ENCODE measurements around the gene PPP6R2.
A peak's percentile ranks its signal among the peaks of the same experiment; 100 is the strongest.
"Not testable (repeated sequence)": the region's sequence is repeated elsewhere in the genome, so short reads cannot be mapped to it uniquely, and the experiment has no call there.

The PPP6R2 gene

DNA sequence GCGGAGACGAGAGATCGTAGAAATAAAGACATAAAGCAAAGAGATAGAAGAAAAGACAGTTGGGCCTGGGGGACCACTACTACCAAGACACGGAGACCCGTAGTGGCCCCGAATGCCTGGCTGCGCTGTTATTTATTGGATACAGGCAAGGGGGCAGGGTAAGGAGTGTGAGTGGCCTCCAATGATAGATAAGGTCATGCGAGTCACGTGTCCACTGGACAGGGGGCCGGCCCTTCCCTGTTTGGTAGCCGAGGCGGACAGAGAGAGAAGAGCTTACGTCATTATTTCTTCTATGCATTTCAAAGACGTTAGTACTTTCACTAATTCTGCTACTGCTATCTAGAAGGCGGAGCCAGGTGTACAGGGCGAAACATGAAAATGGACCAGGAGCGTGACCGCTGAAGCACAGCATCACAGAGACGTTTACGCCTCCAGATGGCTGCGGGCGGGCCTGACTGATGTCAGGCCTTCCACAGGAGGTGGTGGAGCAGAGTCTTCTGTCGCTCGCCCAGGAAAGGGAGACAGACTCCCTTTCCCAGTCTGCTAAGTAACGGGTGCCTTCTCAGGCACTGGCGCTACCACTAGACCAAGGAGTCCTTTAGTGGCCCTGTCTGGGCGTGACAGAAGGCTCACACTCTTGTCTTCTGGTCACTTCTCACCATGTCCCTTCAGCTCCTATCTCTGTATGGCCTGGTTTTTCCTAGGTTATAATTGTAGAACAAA, 24.8 kb downstream of the PPP6R2 start:
- Mint-ChIP-seq H3K4me3 (no peak overlapping the region), H3K9me3 (ENCODE audit: low read depth) (no peaks in the 10 kb centered on the region), H3K4me1 (ENCODE audit: low read depth) (peaks cover 24% of the 10 kb centered on the region), H3K36me3 (peaks cover 3% of the 10 kb centered on the region), H3K27ac (no peak overlapping the region), H3K27me3 (no peaks in the 10 kb centered on the region)

DNA sequence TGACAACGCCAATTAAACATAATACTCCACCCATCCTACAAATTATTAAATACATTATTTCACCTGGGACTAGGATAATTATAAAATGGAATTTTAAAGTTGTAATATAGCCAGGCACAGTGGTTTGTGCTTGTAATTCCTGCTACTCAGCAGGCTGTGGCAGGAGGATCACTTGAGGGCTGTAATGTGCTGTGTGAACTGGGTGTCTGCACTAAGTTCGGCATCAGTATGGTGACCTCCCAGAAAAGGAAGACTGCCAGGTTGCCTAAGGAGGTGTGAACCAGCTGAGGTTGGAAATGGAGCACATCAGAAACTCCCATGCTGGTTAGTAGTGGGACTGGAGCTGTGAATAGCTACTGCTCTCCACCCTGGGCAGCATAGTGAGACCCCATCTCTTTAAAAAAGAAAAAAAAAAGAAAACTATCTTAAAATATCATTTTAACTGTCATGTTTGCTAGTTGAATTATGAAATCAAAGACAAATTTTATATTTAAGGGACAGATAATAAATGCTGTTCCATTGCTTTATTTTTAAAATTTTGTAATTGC, 28.0 kb downstream of the PPP6R2 start:
- Mint-ChIP-seq H3K36me3 (peaks cover 5% of the 10 kb centered on the region), H3K4me3 (no peak overlapping the region), H3K4me1 (ENCODE audit: low read depth) (peaks cover 24% of the 10 kb centered on the region), H3K9me3 (ENCODE audit: low read depth) (no peaks in the 10 kb centered on the region), H3K27me3 (no peaks in the 10 kb centered on the region), H3K27ac (no peak overlapping the region)

DNA sequence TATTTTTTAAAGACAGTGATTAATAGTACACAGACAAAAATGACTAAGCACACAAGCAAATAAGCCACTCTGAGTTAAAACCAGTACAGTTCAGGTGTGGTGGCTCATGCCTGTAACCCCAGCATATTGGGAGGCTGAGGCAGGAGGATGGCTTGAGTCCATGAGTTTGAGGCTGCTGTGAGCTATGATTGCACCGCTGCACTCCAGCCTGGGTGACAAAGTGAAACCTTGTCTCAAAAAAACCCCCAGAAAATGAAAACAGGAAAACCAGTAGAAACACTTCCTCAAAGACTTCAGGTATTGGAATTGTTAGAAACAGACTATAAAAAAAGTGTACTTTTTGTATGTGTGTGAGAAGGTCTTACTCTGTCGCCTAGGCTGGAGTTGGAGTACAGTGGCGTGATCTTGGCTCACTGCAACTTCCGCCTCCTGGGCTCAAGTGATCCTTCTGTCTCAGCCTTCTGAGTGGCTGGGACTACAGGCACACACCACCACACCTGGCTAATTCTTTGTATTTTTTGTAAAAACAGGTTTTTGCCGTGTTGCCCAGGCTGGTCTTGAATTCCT, 33.0 kb downstream of the PPP6R2 start:
- no peaks in the 10 kb centered on the region for H3K9me3 Mint-ChIP-seq (ENCODE audit: low read depth)
- H3K36me3 Mint-ChIP-seq: peaks cover 7% of the 10 kb centered on the region
- H3K4me3 Mint-ChIP-seq: no peak overlapping the region
- peaks cover 20% of the 10 kb centered on the region for H3K4me1 Mint-ChIP-seq (ENCODE audit: low read depth)
- H3K27ac Mint-ChIP-seq: peak overlapping the region; percentile 54
- no peaks in the 10 kb centered on the region for H3K27me3 Mint-ChIP-seq

DNA sequence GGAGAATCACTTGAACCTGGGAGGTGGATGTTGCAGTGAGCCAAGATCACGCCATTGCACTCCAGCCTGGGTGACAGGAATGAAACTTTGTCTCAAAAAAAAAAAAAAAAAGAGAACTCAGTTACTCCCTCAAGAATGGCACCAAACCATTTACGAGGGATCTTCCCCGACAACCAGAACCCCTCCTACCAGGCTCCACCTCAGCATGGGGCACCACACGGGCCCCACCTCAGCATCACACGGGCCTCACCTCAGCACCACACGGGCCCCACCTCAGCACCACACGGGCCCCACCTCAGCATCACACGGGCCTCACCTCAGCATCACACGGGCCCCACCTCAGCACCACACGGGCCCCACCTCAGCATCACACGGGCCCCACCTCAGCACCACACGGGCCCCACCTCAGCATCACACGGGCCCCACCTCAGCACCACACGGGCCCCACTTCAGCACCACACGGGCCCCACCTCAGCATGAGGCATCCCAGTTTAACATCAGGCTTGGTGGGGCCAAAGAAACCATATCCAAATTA, 38.0 kb downstream of the PPP6R2 start:
- H3K27ac Mint-ChIP-seq, H3K36me3 Mint-ChIP-seq, H3K4me3 Mint-ChIP-seq: not testable (repeated sequence)

DNA sequence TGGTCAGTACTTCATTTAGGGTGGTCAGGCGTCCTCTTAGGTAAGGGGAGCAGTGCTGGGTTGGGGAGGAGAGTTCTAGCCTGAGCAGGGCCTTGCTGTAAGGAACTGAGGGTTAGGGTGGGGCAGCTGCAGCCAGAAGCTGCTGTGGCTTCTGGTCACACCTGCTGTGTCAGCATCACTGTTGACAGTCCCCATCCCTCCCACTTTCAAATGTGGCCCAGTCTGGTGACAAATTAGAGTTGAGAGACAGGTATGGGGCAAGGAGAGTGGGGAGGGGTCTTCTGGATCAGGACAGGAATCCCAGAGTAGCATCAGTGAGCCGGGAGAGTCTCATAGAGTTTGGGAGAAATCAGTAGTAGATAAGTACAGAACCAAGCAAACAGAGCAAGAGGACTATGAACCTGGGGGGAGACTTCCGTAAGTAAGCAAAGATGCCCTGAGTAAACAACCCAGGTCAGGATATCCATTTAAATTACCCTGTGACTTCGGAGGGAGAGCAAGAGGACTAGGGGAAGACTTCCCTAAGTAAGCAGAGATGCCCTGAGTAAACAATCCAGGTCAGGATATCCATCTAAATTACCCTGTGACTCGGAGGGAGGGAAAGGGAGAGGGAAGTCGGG, 53.7 kb downstream of the PPP6R2 start:
- H3K27me3 Mint-ChIP-seq: no peaks in the 10 kb centered on the region
- no peaks in the 10 kb centered on the region for H3K9me3 Mint-ChIP-seq (ENCODE audit: low read depth)
- H3K4me1 Mint-ChIP-seq (ENCODE audit: low read depth): peaks cover 21% of the 10 kb centered on the region
- H3K4me3 Mint-ChIP-seq: no peak overlapping the region
- no peaks in the 10 kb centered on the region for H3K36me3 Mint-ChIP-seq
- peak overlapping the region; percentile 54 for H3K27ac Mint-ChIP-seq

More for the DNA sequence above, 38.0 kb downstream of the PPP6R2 start:
- not testable (repeated sequence) for H3K27me3 Mint-ChIP-seq; H3K9me3 Mint-ChIP-seq (ENCODE audit: low read depth)
- peaks cover 10% of the 10 kb centered on the region for H3K4me1 Mint-ChIP-seq (ENCODE audit: low read depth)

DNA sequence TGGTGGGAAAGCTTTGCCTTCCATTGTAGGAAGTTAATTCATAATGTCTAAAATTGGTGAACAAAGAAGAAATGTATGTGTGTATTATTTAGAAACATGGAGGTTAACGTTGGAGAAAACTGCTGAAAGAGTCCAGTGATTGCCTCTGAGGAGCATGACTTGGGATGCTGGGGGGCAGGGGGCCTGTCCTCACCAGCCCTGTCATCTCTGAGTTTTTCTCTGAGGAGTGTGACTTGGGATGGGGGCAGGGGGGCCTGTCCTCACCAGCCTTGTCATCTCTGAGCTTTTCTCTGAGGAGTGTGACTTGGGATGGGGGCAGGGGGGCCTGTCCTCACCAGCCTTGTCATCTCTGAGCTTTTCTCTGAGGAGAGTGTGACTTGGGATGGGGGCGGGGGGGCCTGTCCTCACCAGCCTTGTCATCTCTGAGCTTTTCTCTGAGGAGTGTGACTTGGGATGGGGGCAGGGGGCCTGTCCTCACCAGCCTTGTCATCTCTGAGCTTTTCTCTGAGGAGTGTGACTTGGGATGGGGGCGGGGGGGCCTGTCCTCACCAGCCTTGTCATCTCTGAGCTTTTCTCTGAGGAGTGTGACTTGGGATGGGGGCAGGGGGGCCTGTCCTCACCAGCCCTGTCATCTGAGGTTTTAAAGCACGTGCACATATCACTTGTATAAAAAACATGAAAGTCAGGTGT, 54.4 kb downstream of the PPP6R2 start:
- not testable (repeated sequence) for H3K4me3 Mint-ChIP-seq; H3K27me3 Mint-ChIP-seq; H3K36me3 Mint-ChIP-seq; H3K9me3 Mint-ChIP-seq (ENCODE audit: low read depth)
- Mint-ChIP-seq H3K4me1 (ENCODE audit: low read depth) (peaks cover 21% of the 10 kb centered on the region), H3K27ac (peak overlapping the region; percentile 54)

DNA sequence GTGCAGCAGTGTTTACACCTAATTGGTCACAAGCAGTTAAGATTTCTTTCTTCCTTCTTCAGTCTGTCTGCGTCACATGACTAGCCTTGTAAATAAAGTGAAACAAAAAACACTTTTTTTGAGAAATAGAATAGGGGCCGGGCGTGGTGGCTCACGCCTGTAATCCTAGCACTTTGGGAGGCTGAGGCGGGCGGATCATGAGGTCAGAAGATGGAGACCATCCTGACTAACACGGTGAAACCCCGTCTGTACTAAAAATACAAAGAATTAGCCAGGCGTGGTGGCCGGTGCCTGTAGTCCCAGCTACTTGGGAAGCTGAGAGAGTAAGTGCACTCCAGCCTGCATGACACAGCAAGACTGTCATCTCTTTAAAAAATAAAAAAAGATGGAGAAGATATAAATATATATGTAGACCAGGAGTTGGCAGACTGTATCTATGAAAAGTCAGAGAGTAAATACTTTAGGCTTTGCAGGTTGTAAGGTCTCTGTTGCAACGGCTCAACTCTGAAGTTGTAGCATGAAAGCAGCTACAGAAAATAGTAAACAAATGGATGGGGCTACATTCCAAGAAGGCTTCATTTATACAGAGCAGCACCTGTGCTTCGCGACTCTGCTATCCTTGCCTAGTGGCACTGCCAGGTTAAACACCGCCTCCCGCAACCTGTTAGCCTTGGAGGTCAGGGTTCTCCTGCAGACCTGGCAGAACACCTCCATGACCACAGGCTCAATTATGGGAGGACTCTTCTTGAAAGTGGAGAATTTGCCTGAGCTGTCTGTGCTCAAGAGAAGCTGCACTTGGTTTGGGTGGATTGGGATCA, 55.9 kb downstream of the PPP6R2 start:
- Mint-ChIP-seq H3K4me1 (ENCODE audit: low read depth) (peaks cover 23% of the 10 kb centered on the region), H3K4me3 (no peak overlapping the region), H3K27ac (peak overlapping the region; percentile 47), H3K27me3 (no peaks in the 10 kb centered on the region), H3K9me3 (ENCODE audit: low read depth) (no peaks in the 10 kb centered on the region), H3K36me3 (no peaks in the 10 kb centered on the region)

DNA sequence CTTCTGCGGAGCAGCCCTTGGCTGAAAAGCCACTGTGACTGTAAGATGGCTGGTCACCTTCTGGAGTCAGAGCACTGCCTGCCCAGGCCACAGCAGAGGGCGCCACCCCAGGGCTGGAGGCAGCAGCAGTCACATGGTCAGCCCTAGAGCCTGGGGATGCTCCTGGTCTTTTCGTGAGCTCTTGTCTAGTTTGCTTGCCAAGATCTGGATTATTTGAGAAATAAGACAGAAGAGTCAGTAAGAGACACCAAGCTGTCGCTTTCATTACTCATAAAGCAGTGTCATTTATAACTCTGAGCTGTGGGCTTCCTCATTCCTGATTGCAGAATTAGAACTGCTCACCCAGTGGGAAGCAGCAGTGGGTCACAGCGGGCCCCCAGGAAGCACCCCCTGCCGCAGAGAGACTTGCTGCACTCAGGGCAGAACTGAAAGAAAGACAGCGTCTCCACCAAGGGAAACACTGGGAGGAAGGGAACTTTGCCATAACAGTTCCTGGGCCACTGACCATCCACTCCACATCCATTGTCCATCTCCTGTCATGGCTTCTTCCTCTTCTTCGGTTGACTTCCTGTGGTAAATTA, 56.7 kb downstream of the PPP6R2 start:
- Mint-ChIP-seq H3K27me3 (no peaks in the 10 kb centered on the region), H3K4me3 (no peak overlapping the region), H3K36me3 (no peaks in the 10 kb centered on the region), H3K9me3 (ENCODE audit: low read depth) (no peaks in the 10 kb centered on the region), H3K27ac (peak overlapping the region; percentile 71), H3K4me1 (ENCODE audit: low read depth) (peaks cover 23% of the 10 kb centered on the region)

DNA sequence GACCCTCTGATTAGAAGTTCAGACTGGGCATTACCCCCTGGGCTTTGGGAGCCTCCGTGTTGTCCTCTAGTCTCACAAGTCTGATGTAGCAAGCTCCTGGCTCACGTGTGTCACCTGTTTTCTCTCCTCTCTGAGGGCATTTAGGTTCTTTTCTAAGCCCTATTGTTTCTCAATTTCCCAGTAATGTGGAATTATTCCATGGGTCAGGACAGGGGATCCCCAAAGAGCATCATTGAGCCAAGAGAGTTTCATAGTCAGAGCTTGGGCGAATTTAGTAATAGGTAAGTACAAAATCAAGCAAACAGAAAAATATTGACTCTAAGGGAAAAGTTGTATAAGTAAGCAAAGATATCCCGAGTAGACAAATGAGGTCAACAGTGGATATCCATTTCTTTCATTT, 57.3 kb downstream of the PPP6R2 start:
- Mint-ChIP-seq H3K36me3 (no peaks in the 10 kb centered on the region), H3K4me3 (no peak overlapping the region), H3K27ac (peak overlapping the region; percentile 71), H3K27me3 (no peaks in the 10 kb centered on the region), H3K4me1 (ENCODE audit: low read depth) (peaks cover 25% of the 10 kb centered on the region), H3K9me3 (ENCODE audit: low read depth) (no peaks in the 10 kb centered on the region)

DNA sequence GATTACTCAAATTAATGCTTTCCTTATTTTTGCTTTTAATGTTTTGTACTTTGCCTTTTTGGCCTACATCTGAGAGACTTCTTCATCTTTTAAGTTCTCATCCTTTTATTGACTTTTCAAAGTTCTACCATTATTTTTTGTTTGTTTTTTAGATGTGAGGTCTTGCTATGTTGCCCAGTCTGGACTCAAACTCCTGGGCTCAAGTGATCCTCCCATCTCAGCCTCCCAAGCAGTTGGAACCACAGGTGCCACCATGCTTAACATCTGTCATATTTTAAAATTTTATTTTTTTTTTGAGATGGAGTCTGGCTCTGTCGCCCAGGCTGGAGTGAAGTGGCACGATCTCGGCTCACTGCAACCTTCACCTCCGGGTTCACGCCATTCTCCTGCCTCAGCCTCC, 57.8 kb downstream of the PPP6R2 start:
- no peaks in the 10 kb centered on the region for H3K27me3 Mint-ChIP-seq
- H3K4me1 Mint-ChIP-seq (ENCODE audit: low read depth): peaks cover 25% of the 10 kb centered on the region
- H3K4me3 Mint-ChIP-seq: no peak overlapping the region
- H3K27ac Mint-ChIP-seq: peak overlapping the region; percentile 71
- no peaks in the 10 kb centered on the region for H3K9me3 Mint-ChIP-seq (ENCODE audit: low read depth)
- no peaks in the 10 kb centered on the region for H3K36me3 Mint-ChIP-seq

DNA sequence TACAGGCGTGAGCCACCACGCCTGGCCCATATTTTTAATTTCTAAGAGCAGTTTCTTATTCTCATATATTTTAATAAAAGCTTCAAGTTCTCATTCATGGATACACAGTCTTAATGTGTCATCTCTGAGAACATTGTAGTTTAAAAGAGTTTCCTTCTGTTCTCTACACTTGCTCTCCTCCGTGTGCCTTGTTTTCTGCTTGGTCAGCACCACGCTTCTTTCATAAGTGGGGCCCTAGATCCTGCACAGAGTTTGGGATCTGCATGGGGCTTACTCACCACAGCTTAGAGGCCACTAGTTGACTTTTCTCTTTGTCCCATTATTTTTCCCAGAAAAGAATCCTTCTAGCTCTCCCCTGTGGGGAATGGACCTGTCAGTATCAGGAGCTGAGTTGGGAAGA, 58.8 kb downstream of the PPP6R2 start:
- H3K36me3 Mint-ChIP-seq: no peaks in the 10 kb centered on the region
- no peak overlapping the region for H3K27ac Mint-ChIP-seq
- no peaks in the 10 kb centered on the region for H3K9me3 Mint-ChIP-seq (ENCODE audit: low read depth)
- H3K4me1 Mint-ChIP-seq (ENCODE audit: low read depth): peaks cover 24% of the 10 kb centered on the region
- H3K27me3 Mint-ChIP-seq: no peaks in the 10 kb centered on the region
- no peak overlapping the region for H3K4me3 Mint-ChIP-seq

DNA sequence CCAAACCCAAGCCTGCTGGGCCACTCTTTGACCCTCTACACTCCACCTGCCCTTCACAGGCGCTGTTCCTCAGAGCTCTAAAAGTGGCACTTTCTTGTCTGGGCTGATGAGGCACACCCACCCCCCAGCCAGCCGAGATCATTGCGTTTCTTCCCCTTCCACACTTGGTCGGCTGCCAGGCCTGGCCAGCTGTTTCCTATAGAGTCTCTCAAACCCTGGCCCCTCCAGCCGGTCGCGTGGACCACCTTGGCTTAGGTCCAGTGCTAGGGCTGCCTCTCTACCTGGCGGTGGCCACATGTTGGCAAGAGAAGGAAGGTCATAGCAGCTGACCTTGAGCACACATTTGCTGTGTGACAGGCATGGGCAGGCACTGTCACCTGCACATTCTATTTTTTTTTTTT, 60.6 kb downstream of the PPP6R2 start:
- Mint-ChIP-seq H3K27ac (no peak overlapping the region), H3K36me3 (no peaks in the 10 kb centered on the region), H3K4me1 (ENCODE audit: low read depth) (peaks cover 18% of the 10 kb centered on the region), H3K27me3 (no peaks in the 10 kb centered on the region), H3K9me3 (ENCODE audit: low read depth) (no peaks in the 10 kb centered on the region), H3K4me3 (no peak overlapping the region)

DNA sequence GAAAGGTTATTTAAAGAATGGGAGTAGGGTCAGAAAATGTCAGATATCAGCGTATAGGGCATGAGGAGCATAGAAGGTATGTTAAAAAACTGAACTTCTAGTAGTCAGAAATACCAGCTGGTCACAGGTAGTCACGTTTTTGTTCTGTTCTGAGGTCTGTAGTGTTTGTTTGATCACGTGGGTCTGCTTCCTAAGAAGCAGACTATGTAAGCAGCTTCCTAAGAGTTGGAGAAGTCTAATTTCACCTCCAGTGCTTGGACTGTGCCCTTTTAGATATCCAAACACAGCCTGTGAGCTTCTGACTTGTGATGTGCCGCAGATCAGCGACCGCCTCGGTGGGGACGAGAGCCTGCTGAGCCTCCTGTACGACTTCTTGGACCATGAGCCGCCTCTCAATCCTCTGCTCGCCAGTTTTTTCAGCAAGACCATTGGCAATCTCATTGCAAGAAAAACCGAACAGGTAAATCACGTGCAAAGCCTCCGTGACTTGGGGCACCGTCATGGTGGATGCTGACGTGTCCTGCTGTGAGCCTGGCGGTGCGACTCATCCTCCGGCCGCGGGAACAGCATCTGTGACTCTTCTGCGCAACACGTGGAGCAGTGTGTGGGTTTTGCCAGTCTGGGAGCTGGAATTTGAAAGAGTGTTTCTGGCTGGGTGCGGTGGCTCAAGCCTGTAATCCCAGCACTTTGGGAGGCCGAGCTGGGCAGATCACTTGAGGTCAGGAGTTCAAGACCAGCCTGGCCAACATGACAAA, 63.5 kb downstream of the PPP6R2 start:
- Mint-ChIP-seq H3K9me3 (ENCODE audit: low read depth) (no peaks in the 10 kb centered on the region), H3K4me3 (no peak overlapping the region), H3K4me1 (ENCODE audit: low read depth) (peaks cover 4% of the 10 kb centered on the region), H3K36me3 (no peaks in the 10 kb centered on the region), H3K27ac (no peak overlapping the region), H3K27me3 (no peaks in the 10 kb centered on the region)

All from activated naive CD8-positive, alpha-beta T cell (primary cell).